Neural progenitor cell (in vitro differentiated cells): ENCODE measurements around the gene HHAT. TPM values are rescaled to one million over a fixed set of nuclear protein-coding genes. Genes with fewer than 3 reads are reported as not detected.

Experiments
- DNase-seq: peaks from one replicate; pipeline ENCODE4 v3.0.0-alpha.2; 2016; ENCODE audit warnings: low spot score
- H2AFZ ChIP-seq: fragments of 200-600 bp; sonication (generic); replicated peaks from 2 replicates; pipeline ENCODE4 v1.6.1; 2016; ENCODE audit warnings: antibody characterized with exemption
- H3F3A ChIP-seq: fragments of 200-600 bp; sonication (generic); 2 replicates; pipeline ENCODE4 v1.6.1; 2016; ENCODE audit warnings: antibody characterized with exemption, low read depth
- H3K27ac ChIP-seq: fragments of 200-600 bp; sonication (generic); 2 replicates; pipeline ENCODE4 v1.5.1; 2016; ENCODE audit warnings: mild to moderate bottlenecking
- H3K27me3 ChIP-seq: fragments of 200-600 bp; sonication (generic); 2 replicates; pipeline ENCODE4 v1.6.1; 2016; ENCODE audit warnings: mild to moderate bottlenecking, moderate library complexity
- H3K36me3 ChIP-seq: fragments of 200-600 bp; sonication (generic); 2 replicates; pipeline ENCODE4 v1.5.1; 2016
- H3K4me1 ChIP-seq: fragments of 200-600 bp; sonication (generic); 2 replicates; pipeline ENCODE4 v1.6.1; 2016; ENCODE audit warnings: mixed run types
- H3K4me2 ChIP-seq: fragments of 200-600 bp; sonication (generic); 2 replicates; pipeline ENCODE4 v1.6.1; 2016
- H3K4me3 ChIP-seq: fragments of 200-600 bp; sonication (generic); 2 replicates; pipeline ENCODE4 v1.5.1; 2016
- H3K79me2 ChIP-seq: fragments of 200-600 bp; sonication (generic); 2 replicates; pipeline ENCODE4 v1.6.1; 2016; ENCODE audit warnings: low read depth
- H3K9ac ChIP-seq: fragments of 200-600 bp; sonication (generic); 2 replicates; pipeline ENCODE4 v1.6.1; 2016
- H3K9me3 ChIP-seq: fragments of 200-600 bp; sonication (generic); 2 replicates; pipeline ENCODE4 v1.5.1; 2016; ENCODE audit warnings: low read depth
- H4K20me1 ChIP-seq: fragments of 200-600 bp; sonication (generic); 2 replicates; pipeline ENCODE4 v1.6.1; 2016; ENCODE audit warnings: low read depth
- H3K27ac Mint-ChIP-seq: 3 replicates; pipeline ENCODE4 v1.8.0; 2021; ENCODE audit warnings: mixed read lengths
- H3K27me3 Mint-ChIP-seq: 2 replicates; pipeline ENCODE4 v1.8.0; 2022; ENCODE audit warnings: low read depth, mild to moderate bottlenecking, inconsistent platforms, moderate library complexity, mixed read lengths; ENCODE audit not compliant: insufficient read depth
- H3K36me3 Mint-ChIP-seq: 3 replicates; pipeline ENCODE4 v1.8.0; 2021; ENCODE audit warnings: mixed read lengths
- H3K4me1 Mint-ChIP-seq: 3 replicates; pipeline ENCODE4 v1.8.0; 2021; ENCODE audit warnings: mixed read lengths
- H3K4me3 Mint-ChIP-seq: 3 replicates; pipeline ENCODE4 v1.8.0; 2021; ENCODE audit warnings: mild to moderate bottlenecking, moderate library complexity, mixed read lengths
- H3K9me3 Mint-ChIP-seq: 3 replicates; pipeline ENCODE4 v1.8.0; 2020; ENCODE audit warnings: mixed read lengths
- CTCF ChIP-seq: fragments of 200-600 bp; sonication (generic); IDR thresholded peaks from 2 replicates; pipeline ENCODE4 v1.5.1; 2017; ENCODE audit warnings: antibody characterized with exemption, mild to moderate bottlenecking
- EZH2 ChIP-seq: fragments of 200-600 bp; sonication (generic); IDR thresholded peaks from 2 replicates; pipeline ENCODE4 v1.6.1; 2017; ENCODE audit warnings: antibody characterized with exemption, mild to moderate bottlenecking, moderate library complexity
- EZH2phosphoT487 ChIP-seq: fragments of 200-600 bp; sonication (generic); IDR thresholded peaks from 2 replicates; pipeline ENCODE4 v1.6.1; 2017; ENCODE audit warnings: antibody characterized with exemption
- total RNA-seq: library from RNA; depleted of rRNA; stranded (reverse); fragments of >200 nt; gene quantifications from 2 replicates; pipeline ENCODE4 v1.2.3, GENCODE V29; 2015; ENCODE audit warnings: low replicate concordance

Gene HHAT
- total RNA-seq, 1 donor from 2014 or later: 10.3 TPM

GRCh38 chr1:210703593-210703992 is 374.9 kb downstream of the HHAT start:
- no peaks in the 10 kb centered on the region for H4K20me1 ChIP-seq
- H3K4me1 ChIP-seq: peaks cover 24% of the 10 kb centered on the region
- peaks cover 13% of the 10 kb centered on the region for H3F3A ChIP-seq
- Mint-ChIP-seq H3K4me3 (no peak overlapping the region), H3K27me3 (peaks cover 6% of the 10 kb centered on the region), H3K27ac (no peak overlapping the region), H3K4me1 (peaks cover 17% of the 10 kb centered on the region), H3K9me3 (peaks cover 3% of the 10 kb centered on the region), H3K36me3 (no peaks in the 10 kb centered on the region)
- H3K9ac ChIP-seq: no peak overlapping the region
- H3K27me3 ChIP-seq: no peaks in the 10 kb centered on the region
- no peak overlapping the region for H2AFZ ChIP-seq
- H3K4me2 ChIP-seq: no peak overlapping the region
- no peak for DNase-seq
- no peak overlapping the region for H3K4me3 ChIP-seq
- H3K27ac ChIP-seq: no peak overlapping the region
- no peak for TF ChIP-seq CTCF
- TF ChIP-seq EZH2phosphoT487: no peak
- no peak for TF ChIP-seq EZH2
- no peaks in the 10 kb centered on the region for H3K79me2 ChIP-seq
- peaks cover 4% of the 10 kb centered on the region for H3K9me3 ChIP-seq
- no peaks in the 10 kb centered on the region for H3K36me3 ChIP-seq

- H3K4me3 ChIP-seq: no peak overlapping the region
- peaks cover 3% of the 10 kb centered on the region for H3K9me3 Mint-ChIP-seq
- H3K79me2 ChIP-seq: no peaks in the 10 kb centered on the region
- H3K9me3 ChIP-seq: peaks cover 4% of the 10 kb centered on the region
- H3K27me3 Mint-ChIP-seq: peaks cover 4% of the 10 kb centered on the region
- no peak overlapping the region for H2AFZ ChIP-seq
- TF ChIP-seq EZH2: no peak
- no peak for TF ChIP-seq EZH2phosphoT487
- no peaks in the 10 kb centered on the region for H3K36me3 Mint-ChIP-seq
- no peaks in the 10 kb centered on the region for H4K20me1 ChIP-seq
- no peak overlapping the region for H3K27ac ChIP-seq
- no peak for DNase-seq
- peaks cover 17% of the 10 kb centered on the region for H3K4me1 Mint-ChIP-seq
- H3F3A ChIP-seq: peaks cover 13% of the 10 kb centered on the region
- H3K36me3 ChIP-seq: no peaks in the 10 kb centered on the region
- peaks cover 24% of the 10 kb centered on the region for H3K4me1 ChIP-seq
- H3K4me2 ChIP-seq: no peak overlapping the region
- H3K27ac Mint-ChIP-seq: no peak overlapping the region
- no peaks in the 10 kb centered on the region for H3K27me3 ChIP-seq
- no peak overlapping the region for H3K4me3 Mint-ChIP-seq
- H3K9ac ChIP-seq: no peak overlapping the region
Observed at GRCh38 chr1:210705086-210705485, 376.4 kb downstream of the HHAT start.

- Histone ChIP-seq H4K20me1 (no peaks in the 10 kb centered on the region), H3F3A (peaks cover 13% of the 10 kb centered on the region), H3K4me2 (no peak overlapping the region), H3K9me3 (peaks cover 4% of the 10 kb centered on the region), H2AFZ (no peak overlapping the region), H3K79me2 (no peaks in the 10 kb centered on the region), H3K36me3 (no peaks in the 10 kb centered on the region), H3K27me3 (no peaks in the 10 kb centered on the region), H3K4me3 (no peak overlapping the region), H3K9ac (no peak overlapping the region), H3K4me1 (peaks cover 24% of the 10 kb centered on the region), H3K27ac (no peak overlapping the region)
- Mint-ChIP-seq H3K4me3 (no peak overlapping the region), H3K9me3 (peaks cover 3% of the 10 kb centered on the region), H3K36me3 (no peaks in the 10 kb centered on the region), H3K4me1 (peaks cover 17% of the 10 kb centered on the region), H3K27me3 (peaks cover 4% of the 10 kb centered on the region), H3K27ac (no peak overlapping the region)
- no peak for DNase-seq
- TF ChIP-seq CTCF: no peak
- no peak for TF ChIP-seq EZH2phosphoT487
- TF ChIP-seq EZH2: no peak
Observed at GRCh38 chr1:210706246-210706645, 377.5 kb downstream of the HHAT start.

- H4K20me1 ChIP-seq: no peaks in the 10 kb centered on the region
- H3K4me1 Mint-ChIP-seq: peaks cover 17% of the 10 kb centered on the region
- peaks cover 24% of the 10 kb centered on the region for H3K4me1 ChIP-seq
- peaks cover 4% of the 10 kb centered on the region for H3K27me3 Mint-ChIP-seq
- no peak overlapping the region for H2AFZ ChIP-seq
- no peak overlapping the region for H3K4me3 Mint-ChIP-seq
- peak overlapping the region; percentile 16 for H3K27ac Mint-ChIP-seq
- no peaks in the 10 kb centered on the region for H3K36me3 ChIP-seq
- DNase-seq: peak; percentile 46
- no peaks in the 10 kb centered on the region for H3K36me3 Mint-ChIP-seq
- no peaks in the 10 kb centered on the region for H3K27me3 ChIP-seq
- no peaks in the 10 kb centered on the region for H3K9me3 ChIP-seq
- H3F3A ChIP-seq: peaks cover 13% of the 10 kb centered on the region
- TF ChIP-seq EZH2 (no peak), CTCF (no peak), EZH2phosphoT487 (no peak)
- H3K4me3 ChIP-seq: peak overlapping the region; percentile 9
- H3K9me3 Mint-ChIP-seq: no peaks in the 10 kb centered on the region
- H3K4me2 ChIP-seq: peak overlapping the region; percentile 68
- H3K9ac ChIP-seq: no peak overlapping the region
- no peaks in the 10 kb centered on the region for H3K79me2 ChIP-seq
- peak overlapping the region; percentile 81 for H3K27ac ChIP-seq
Observed at GRCh38 chr1:210707300-210708240, 378.9 kb downstream of the HHAT start.
